HepG2 (cell line): ENCODE data around the gene BFSP1. TPM values are rescaled to one million over a fixed set of nuclear protein-coding genes. Genes with fewer than 3 reads are reported as not detected.

Experiments used
- ATAC-seq: fragments of 200-7000 bp; cut with Tn5 transposase; 3 replicates; pipeline ENCODE4 v1.9.1; 2020; ENCODE audit warnings: mild to moderate bottlenecking, moderate library complexity
- BruUV-seq: library from RNA; stranded (reverse); fragments of 400-500 nt; replicated peaks from 2 replicates; lab custom pipeline; 2021; lab: Mats Ljungman, UMichigan
- CTCF ChIA-PET: fragments of 300-600 bp; formaldehyde crosslinking; extraction: SDS; loops from one replicate; lab custom pipeline; 2021; ENCODE audit warnings: low total read pairs, inconsistent platforms, low intra/inter-chr PET ratio; lab: Yijun Ruan, JAX
- POLR2A ChIA-PET: fragments of 350-600 bp; sonication (Branson Sonifier 250); formaldehyde crosslinking; loops from one replicate; lab custom pipeline; 2020; ENCODE audit warnings: antibody characterized with exemption, inconsistent platforms; lab: Yijun Ruan, JAX
- DNase-seq: peaks from one replicate; pipeline ENCODE4 v3.0.0-alpha.2; 2015; ENCODE audit warnings: low spot score
- FAIRE-seq: peaks from 3 replicates; lab custom pipeline; 2011; peaks lifted over from hg19 to GRCh38; lab: Jason Lieb, UNC
- H2AFZ ChIP-seq: one replicate; pipeline ENCODE4 v1.6.1; 2011; ENCODE audit warnings: low read length, inconsistent platforms
- H3K27ac ChIP-seq: fragments of 300-600 bp; 3 replicates; pipeline ENCODE4 v1.8.0; 2011; ENCODE audit warnings: mixed run types, mild to moderate bottlenecking, mixed read lengths, low read length, inconsistent platforms; ENCODE audit not compliant: insufficient read depth; ENCODE audit errors: extremely low read length
- H3K27me3 ChIP-seq, 2 experiments: fragments of 200-600 bp in 1 of 2; 2 replicates in 1 of 2; 3 replicates in 1 of 2; pipeline versions ENCODE4 v1.6.0 to v1.8.0; 2011; ENCODE audit warnings: low read length in 2 of 2, mild to moderate bottlenecking in 2 of 2, moderate library complexity in 2 of 2, inconsistent platforms in 1 of 2; ENCODE audit not compliant: insufficient read depth in 2 of 2, control insufficient read depth in 1 of 2
- H3K36me3 ChIP-seq, 2 experiments: fragments of 200-600 bp in 1 of 2; replicated peaks in 1 of 2; 2 replicates in 1 of 2; 3 replicates in 1 of 2; pipeline versions ENCODE4 v1.5.1 to v1.8.0; 2011; ENCODE audit warnings: low read length in 2 of 2, inconsistent platforms in 1 of 2; ENCODE audit not compliant: insufficient read depth in 2 of 2, control insufficient read depth in 1 of 2
- H3K4me1 ChIP-seq: 2 replicates; pipeline ENCODE4 v1.5.1; 2012; ENCODE audit warnings: low read length, inconsistent platforms; ENCODE audit not compliant: insufficient read depth
- H3K4me2 ChIP-seq: 2 replicates; pipeline ENCODE4 v1.6.0; 2011; ENCODE audit warnings: low read depth, low read length, inconsistent platforms
- H3K4me3 ChIP-seq, 3 experiments: fragments of 200-600 bp in 1 of 3; sonication (generic), shearing (Covaris generic) in 1 of 3; replicated peaks in 1 of 3; 2 replicates each; pipeline ENCODE4 v1.5.1; 2011 to 2016; ENCODE audit warnings: low read length in 3 of 3, inconsistent platforms in 2 of 3, low read depth in 2 of 3, mild to moderate bottlenecking in 2 of 3, control low read depth in 1 of 3, mixed read lengths in 1 of 3; ENCODE audit not compliant: insufficient read depth in 1 of 3
- H3K79me2 ChIP-seq: one replicate; pipeline ENCODE4 v1.6.1; 2011; ENCODE audit warnings: low read length, inconsistent platforms; ENCODE audit not compliant: insufficient read depth
- H3K9ac ChIP-seq: 2 replicates; pipeline ENCODE4 v1.6.0; 2011; ENCODE audit warnings: mild to moderate bottlenecking, low read depth, low read length, inconsistent platforms; ENCODE audit not compliant: insufficient read depth
- H3K9me3 ChIP-seq: 2 replicates; pipeline ENCODE4 v1.5.1; 2012; ENCODE audit warnings: mild to moderate bottlenecking, low read length
- H4K20me1 ChIP-seq: 2 replicates; pipeline ENCODE4 v1.6.0; 2011; ENCODE audit warnings: inconsistent platforms, mild to moderate bottlenecking, low read length, moderate library complexity; ENCODE audit not compliant: insufficient read depth
- ARNT2 ChIP-seq: sonication (generic); formaldehyde crosslinking; IDR thresholded peaks from 2 replicates; pipeline ENCODE4 v1.8.0; 2022; ENCODE audit warnings: mild to moderate bottlenecking, low read depth, missing genetic modification reagents, moderate library complexity
- HMG20B ChIP-seq: conservative IDR thresholded peaks from 2 replicates; pipeline ENCODE4 v1.6.1; 2016; ENCODE audit warnings: missing genetic modification reagents, missing compliant biosample characterization
- HNRNPLL ChIP-seq: fragments of 200-400 bp; formaldehyde crosslinking; IDR thresholded peaks from 2 replicates; pipeline ENCODE4 v1.6.1; 2017; ENCODE audit warnings: mild to moderate bottlenecking, low read depth, low read length; ENCODE audit not compliant: poor library complexity, severe bottlenecking
- IRF2 ChIP-seq: IDR thresholded peaks from 2 replicates; pipeline ENCODE4 v1.6.1; 2018; ENCODE audit warnings: missing genetic modification reagents, missing compliant biosample characterization
- NFE2L2 ChIP-seq: fragments of 150-350 bp; IDR thresholded peaks from 2 replicates; pipeline ENCODE4 v1.6.1; 2014; ENCODE audit warnings: low read length
- NR2C2 ChIP-seq: sonication (generic); formaldehyde crosslinking; IDR thresholded peaks from 2 replicates; pipeline ENCODE4 v1.4.0; 2020; ENCODE audit warnings: missing genetic modification reagents, mild to moderate bottlenecking, moderate library complexity, borderline replicate concordance
- PLRG1 ChIP-seq: fragments of 450-650 bp; conservative IDR thresholded peaks from 2 replicates; pipeline ENCODE4 v1.6.1; 2016
- ZNF10 ChIP-seq: sonication (generic); formaldehyde crosslinking; IDR thresholded peaks from 2 replicates; pipeline ENCODE4 v1.4.0; 2020; ENCODE audit warnings: mild to moderate bottlenecking, low read depth, missing genetic modification reagents, borderline replicate concordance
- ZNF329 ChIP-seq: sonication (generic); formaldehyde crosslinking; IDR thresholded peaks from 2 replicates; pipeline ENCODE4 v1.9.0; 2021; ENCODE audit warnings: low read depth, mild to moderate bottlenecking, missing genetic modification reagents
- ZNF660 ChIP-seq: sonication (generic); formaldehyde crosslinking; IDR thresholded peaks from 2 replicates; pipeline ENCODE4 v1.5.1; 2020; ENCODE audit warnings: mild to moderate bottlenecking, low read depth, missing genetic modification reagents, borderline replicate concordance
- ZSCAN25 ChIP-seq: sonication (generic); formaldehyde crosslinking; IDR thresholded peaks from 2 replicates; pipeline ENCODE4 v1.8.0; 2022; ENCODE audit warnings: mild to moderate bottlenecking, missing genetic modification reagents
- WGBS: methylation state at CpG from one replicate; pipeline ENCODE4 v1.1.6; 2017; ENCODE audit warnings: low lambda C conversion rate; 5-methylcytosine and 5-hydroxymethylcytosine counted together
- in situ Hi-C: cut with HindIII; loops from 2 replicates; pipeline ENCODE4 v1.10.0; 2017; ENCODE audit warnings: low pct_unique_long_range_greater_than_20kb; ENCODE audit not compliant: extremely low pct_ligation_motif_present
- intact Hi-C: fragments of 100-400 bp; cut with micrococcal nuclease; formaldehyde crosslinking; loops from one replicate; pipeline ENCODE4 v1.10.0; 2022; ENCODE audit not compliant: unreplicated experiment
- polyA plus RNA-seq, 8 experiments: library from polyadenylated mRNA; depleted of rRNA in 3 of 8; stranded (reverse) in 7 of 8; unstranded in 1 of 8; fragments of >200 nt; fragmentation: Illumina TruSeq in 4 of 8; extraction: Trizol in 4 of 8; gene quantifications; 2 replicates each; pipeline versions ENCODE4 v1.2.1 to v1.2.3, GENCODE V29; 2011 to 2016; ENCODE audit warnings: low read depth in 4 of 8, missing spikeins in 1 of 8, mixed read lengths in 1 of 8; ENCODE audit not compliant: insufficient read depth in 1 of 8
- total RNA-seq, 5 experiments: library from RNA; depleted of rRNA; stranded (reverse); fragments of >200 nt; fragmentation: Illumina TruSeq; extraction: Trizol; gene quantifications; 2 replicates each; pipeline ENCODE4 v1.2.3, GENCODE V29; 2016; ENCODE audit warnings: low read depth in 1 of 5
- TF ChIP-seq, protein P1 (sequence below): sonication (generic); formaldehyde crosslinking; IDR thresholded peaks from 2 replicates; pipeline ENCODE4 v1.8.1; 2023; ENCODE audit warnings: missing genetic modification reagents, inconsistent platforms, borderline replicate concordance
- TF ChIP-seq, protein P2 (sequence below): sonication (generic); formaldehyde crosslinking; IDR thresholded peaks from 2 replicates; pipeline ENCODE4 v1.4.0; 2020; ENCODE audit warnings: missing genetic modification reagents

The BFSP1 gene
- total and polyA plus RNA-seq, 2 of the 13 experiments (the other 11 are each of a cell fraction or from before 2014, with no cell fraction given), result 0.22 to 0.26 TPM

DNA sequence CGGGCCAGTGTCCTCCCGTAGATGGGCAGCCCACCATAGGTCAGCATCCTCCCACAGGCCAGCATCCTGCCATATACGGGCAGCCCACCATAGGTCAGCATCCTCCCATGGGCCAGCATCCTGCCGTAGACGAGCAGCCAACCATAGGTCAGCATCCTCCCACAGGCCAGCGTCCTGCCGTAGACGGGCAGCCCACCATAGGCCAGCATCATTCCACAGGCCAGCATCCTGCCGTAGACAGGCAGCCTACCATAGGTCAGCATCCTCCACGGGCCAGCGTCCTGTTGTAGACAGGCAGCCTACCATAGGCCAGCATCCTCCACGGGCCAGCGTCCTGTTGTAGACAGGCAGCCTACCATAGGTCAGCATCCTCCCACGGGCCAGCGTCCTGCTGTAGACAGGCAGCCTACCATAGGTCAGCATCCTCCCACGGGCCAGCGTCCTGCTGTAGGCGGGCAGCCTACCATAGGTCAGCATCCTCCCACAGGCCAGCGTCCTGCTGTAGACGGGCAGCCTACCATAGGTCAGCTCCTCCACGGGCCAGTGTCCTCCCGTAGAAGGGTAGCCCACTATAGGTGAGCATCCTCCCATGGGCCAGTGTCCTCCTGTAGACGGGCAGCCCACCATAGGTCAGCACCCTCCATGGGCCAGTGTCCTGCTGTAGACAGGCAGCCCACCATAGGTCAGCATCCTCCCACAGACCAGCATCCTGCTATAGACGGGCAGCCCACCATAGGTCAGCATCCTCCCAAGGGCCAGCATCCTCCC, 62.9 kb downstream of the BFSP1 start:
- FAIRE-seq, result no peak
- H3K4me3 ChIP-seq, result no peak overlapping the region
- H3K9ac ChIP-seq, result no peak overlapping the region
- TF ChIP-seq, protein P1, sequence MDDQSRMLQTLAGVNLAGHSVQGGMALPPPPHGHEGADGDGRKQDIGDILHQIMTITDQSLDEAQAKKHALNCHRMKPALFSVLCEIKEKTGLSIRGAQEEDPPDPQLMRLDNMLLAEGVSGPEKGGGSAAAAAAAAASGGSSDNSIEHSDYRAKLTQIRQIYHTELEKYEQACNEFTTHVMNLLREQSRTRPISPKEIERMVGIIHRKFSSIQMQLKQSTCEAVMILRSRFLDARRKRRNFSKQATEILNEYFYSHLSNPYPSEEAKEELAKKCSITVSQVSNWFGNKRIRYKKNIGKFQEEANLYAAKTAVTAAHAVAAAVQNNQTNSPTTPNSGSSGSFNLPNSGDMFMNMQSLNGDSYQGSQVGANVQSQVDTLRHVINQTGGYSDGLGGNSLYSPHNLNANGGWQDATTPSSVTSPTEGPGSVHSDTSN (CRISPR knock-in tag), result no peak
- TF ChIP-seq ARNT2 (CRISPR knock-in tag) (no peak), ZSCAN25 (CRISPR knock-in tag) (no peak), PLRG1 (no peak), HMG20B (CRISPR knock-in tag) (no peak), ZNF10 (CRISPR knock-in tag) (no peak), ZNF660 (no peak), NR2C2 (CRISPR knock-in tag) (no peak), NFE2L2 (no peak), ZNF329 (CRISPR knock-in tag) (no peak), HNRNPLL (no peak), IRF2 (no peak)
- TF ChIP-seq, protein P2, sequence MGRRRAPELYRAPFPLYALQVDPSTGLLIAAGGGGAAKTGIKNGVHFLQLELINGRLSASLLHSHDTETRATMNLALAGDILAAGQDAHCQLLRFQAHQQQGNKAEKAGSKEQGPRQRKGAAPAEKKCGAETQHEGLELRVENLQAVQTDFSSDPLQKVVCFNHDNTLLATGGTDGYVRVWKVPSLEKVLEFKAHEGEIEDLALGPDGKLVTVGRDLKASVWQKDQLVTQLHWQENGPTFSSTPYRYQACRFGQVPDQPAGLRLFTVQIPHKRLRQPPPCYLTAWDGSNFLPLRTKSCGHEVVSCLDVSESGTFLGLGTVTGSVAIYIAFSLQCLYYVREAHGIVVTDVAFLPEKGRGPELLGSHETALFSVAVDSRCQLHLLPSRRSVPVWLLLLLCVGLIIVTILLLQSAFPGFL, result no peak
- BruUV-seq, result no TSS peak
- CTCF ChIA-PET, result no interaction called here
- no peaks in the 10 kb centered on the region for H3K4me1 ChIP-seq
- no peak overlapping the region for H2AFZ ChIP-seq
- no peak overlapping the region for H3K27ac ChIP-seq
- POLR2A ChIA-PET, result no interaction called here
- WGBS, result 7% methylated on average over 14 of the region's 24 CpGs
- H3K9me3 ChIP-seq, result no peaks in the 10 kb centered on the region
- H3K4me2 ChIP-seq, result no peak overlapping the region
- no peaks in the 10 kb centered on the region for H3K79me2 ChIP-seq
- peaks cover 8 to 29% of the 10 kb centered on the region in 2 experiments; a peak in 4 of 5 replicates for H3K27me3 ChIP-seq
- intact Hi-C loops (no loop called here), in situ Hi-C loops (no loop called here)
- no peaks in the 10 kb centered on the region for H4K20me1 ChIP-seq
- no peak for ATAC-seq
- H3K36me3 ChIP-seq, result no peaks in the 10 kb centered on the region
- no peak for DNase-seq
